ENCODE results near the gene RPS16.

- TF ChIP-seq POLR2A (IDR thresholded peaks at IDR 0.05) (peak; percentile 85 to 93), CTCF (IDR thresholded peaks at IDR 0.05 in 4 of 5, conservative IDR thresholded peaks at IDR 0.05 in 1 of 5) (no peak)
These were observed 32.1 kb downstream of the RPS16 start for GRCh38 chr19:39403331-39404312.

All from gastrocnemius medialis (tissue), 4 donors.